ENCODE results near the gene ERFE. TPM values are rescaled to one million over a fixed set of nuclear protein-coding genes. Genes with fewer than 3 reads are reported as not detected.

ERFE gene
- total RNA-seq, 1 donor: 1.8 TPM

- Histone ChIP-seq H3K79me2 (ENCODE audit: insufficient read depth, low read length) (no peaks in the 10 kb centered on the region), H3K9me3 (ENCODE audit: low read depth, low read length) (no peaks in the 10 kb centered on the region), H3K4me1 (ENCODE audit: insufficient read depth, low read length) (peaks cover 33% of the 10 kb centered on the region), H3K27ac (ENCODE audit: low read depth, low read length) (peak overlapping the region; percentile 100), H3K27me3 (ENCODE audit: insufficient read depth, low read length) (peaks cover 2% of the 10 kb centered on the region), H3K36me3 (ENCODE audit: insufficient read depth, low read length) (peaks cover 24% of the 10 kb centered on the region), H3K4me3 (ENCODE audit: insufficient read depth, low read length) (no peak overlapping the region), H3K4me2 (ENCODE audit: insufficient read depth, low read length) (peak overlapping the region; percentile 86), H4K20me1 (ENCODE audit: insufficient read depth, low read length) (peaks cover 3% of the 10 kb centered on the region), H2AFZ (ENCODE audit: low read length) (no peak overlapping the region)
- DNase-seq (ENCODE audit: insufficient read length, low spot score, missing footprints): peak; percentile 72
- no peak for TF ChIP-seq CTCF (IDR thresholded peaks at IDR 0.05; ENCODE audit: extremely low read depth, low read depth, low read length)
These were observed 9.7 kb downstream of the ERFE start for GRCh38 chr2:238168196-238169047.

DNA sequence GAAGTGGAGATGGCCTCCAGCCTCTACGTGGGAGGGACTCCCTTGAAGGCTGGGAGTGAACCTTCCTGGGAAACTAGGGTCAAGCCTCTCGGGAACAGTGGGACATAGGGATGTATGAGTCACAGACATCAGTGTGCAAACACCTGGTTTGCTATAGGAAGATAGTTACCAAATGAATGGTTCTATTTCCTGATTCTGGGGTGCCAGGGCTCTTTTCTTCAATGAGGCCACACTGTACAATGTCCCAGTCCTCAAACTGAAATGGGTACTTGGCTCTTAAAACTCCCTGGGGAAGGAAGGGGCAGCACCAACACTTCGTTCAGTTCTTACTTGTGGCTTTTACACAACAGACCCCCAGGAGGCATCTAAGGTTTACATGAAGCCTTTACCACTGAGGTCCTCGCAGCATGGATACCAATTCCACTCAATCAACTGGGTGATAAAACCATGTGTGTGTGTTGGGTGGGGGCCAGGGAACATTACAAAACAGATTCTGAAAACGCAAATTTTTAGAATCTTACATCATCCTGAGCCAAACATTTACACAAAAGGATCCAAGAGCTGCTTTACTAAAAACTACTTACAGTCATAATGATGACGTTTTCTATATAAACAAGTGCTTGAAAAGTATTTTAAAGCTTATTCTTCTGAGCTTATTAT is 10.4 kb downstream of the ERFE start:
- no peaks in the 10 kb centered on the region for H3K27me3 ChIP-seq (ENCODE audit: insufficient read depth, low read length)
- H3K27ac ChIP-seq (ENCODE audit: low read depth, low read length): peak overlapping the region; percentile 100
- peaks cover 3% of the 10 kb centered on the region for H4K20me1 ChIP-seq (ENCODE audit: insufficient read depth, low read length)
- H3K4me2 ChIP-seq (ENCODE audit: insufficient read depth, low read length): peak overlapping the region; percentile 86
- peak; percentile 96 for DNase-seq (ENCODE audit: insufficient read length, low spot score, missing footprints)
- TF ChIP-seq CTCF (IDR thresholded peaks at IDR 0.05; ENCODE audit: extremely low read depth, low read depth, low read length): no peak
- H3K4me1 ChIP-seq (ENCODE audit: insufficient read depth, low read length): peaks cover 32% of the 10 kb centered on the region
- peaks cover 31% of the 10 kb centered on the region for H3K36me3 ChIP-seq (ENCODE audit: insufficient read depth, low read length)
- H3K9me3 ChIP-seq (ENCODE audit: low read depth, low read length): no peaks in the 10 kb centered on the region
- no peaks in the 10 kb centered on the region for H3K79me2 ChIP-seq (ENCODE audit: insufficient read depth, low read length)
- H3K4me3 ChIP-seq (ENCODE audit: insufficient read depth, low read length): peak overlapping the region; percentile 63
- H2AFZ ChIP-seq (ENCODE audit: low read length): no peak overlapping the region

GRCh38 chr2:238169708-238170251 is 11.0 kb downstream of the ERFE start:
- H3K4me3 ChIP-seq (ENCODE audit: insufficient read depth, low read length): peak overlapping the region; percentile 63
- peaks cover 37% of the 10 kb centered on the region for H3K36me3 ChIP-seq (ENCODE audit: insufficient read depth, low read length)

More at GRCh38 chr2:238169708-238170251, 11.0 kb downstream of the ERFE start:
- Histone ChIP-seq H4K20me1 (ENCODE audit: insufficient read depth, low read length) (peaks cover 3% of the 10 kb centered on the region), H3K27me3 (ENCODE audit: insufficient read depth, low read length) (no peaks in the 10 kb centered on the region), H3K4me1 (ENCODE audit: insufficient read depth, low read length) (peaks cover 32% of the 10 kb centered on the region), H3K9me3 (ENCODE audit: low read depth, low read length) (no peaks in the 10 kb centered on the region), H3K79me2 (ENCODE audit: insufficient read depth, low read length) (no peaks in the 10 kb centered on the region), H2AFZ (ENCODE audit: low read length) (no peak overlapping the region), H3K27ac (ENCODE audit: low read depth, low read length) (peak overlapping the region; percentile 100), H3K4me2 (ENCODE audit: insufficient read depth, low read length) (peak overlapping the region; percentile 86)
- peak; percentile 99 for DNase-seq (ENCODE audit: insufficient read length, low spot score, missing footprints)
- no peak for TF ChIP-seq CTCF (IDR thresholded peaks at IDR 0.05; ENCODE audit: extremely low read depth, low read depth, low read length)
